Skeletal muscle tissue (tissue), 4 donors: ENCODE measurements around the gene INPP5A. TPM values are rescaled to one million over a fixed set of nuclear protein-coding genes. Genes with fewer than 3 reads are reported as not detected.
"Not testable (repeated sequence)": the region's sequence is repeated elsewhere in the genome, so short reads cannot be mapped to it uniquely, and the experiment has no call there.

Experiments used
- H3K27ac ChIP-seq: one replicate; pipeline ENCODE4 v1.7.0; 2013; ENCODE audit warnings: mild to moderate bottlenecking, low read depth, low read length, inconsistent platforms
- H3K27me3 ChIP-seq, 3 donors: one replicate each; pipeline ENCODE4 v1.7.0; 2013; ENCODE audit warnings: low read length in 3 of 3; ENCODE audit not compliant: control insufficient read depth in 3 of 3, insufficient read depth in 3 of 3
- H3K36me3 ChIP-seq, 3 donors: one replicate each; pipeline ENCODE4 v1.7.0; 2013; ENCODE audit warnings: low read length in 3 of 3; ENCODE audit not compliant: control insufficient read depth in 3 of 3, insufficient read depth in 3 of 3
- H3K4me1 ChIP-seq, 3 donors: one replicate each; pipeline ENCODE4 v1.7.0; 2013; ENCODE audit warnings: low read length in 3 of 3, mild to moderate bottlenecking in 3 of 3; ENCODE audit not compliant: control insufficient read depth in 3 of 3, insufficient read depth in 3 of 3
- H3K4me3 ChIP-seq, 3 donors: one replicate each; pipeline ENCODE4 v1.7.0; 2013; ENCODE audit warnings: low read length in 3 of 3
- H3K9ac ChIP-seq, 3 donors: one replicate each; pipeline ENCODE4 v1.7.0; 2013; ENCODE audit warnings: low read length in 3 of 3, mild to moderate bottlenecking in 3 of 3, moderate library complexity in 2 of 3, low read depth in 1 of 3
- H3K9me3 ChIP-seq, 3 donors: one replicate each; pipeline ENCODE4 v1.7.0; 2013; ENCODE audit warnings: low read length in 3 of 3; ENCODE audit not compliant: control insufficient read depth in 3 of 3
- total RNA-seq: library from RNA; depleted of rRNA; stranded (reverse); fragments of >200 nt; gene quantifications from one replicate; pipeline ENCODE4 v1.2.3, GENCODE V29; 2014
- donor health status: Osteomylitis.

Gene INPP5A
- total RNA-seq, 1 donor from 2014 or later: 50.6 TPM

DNA sequence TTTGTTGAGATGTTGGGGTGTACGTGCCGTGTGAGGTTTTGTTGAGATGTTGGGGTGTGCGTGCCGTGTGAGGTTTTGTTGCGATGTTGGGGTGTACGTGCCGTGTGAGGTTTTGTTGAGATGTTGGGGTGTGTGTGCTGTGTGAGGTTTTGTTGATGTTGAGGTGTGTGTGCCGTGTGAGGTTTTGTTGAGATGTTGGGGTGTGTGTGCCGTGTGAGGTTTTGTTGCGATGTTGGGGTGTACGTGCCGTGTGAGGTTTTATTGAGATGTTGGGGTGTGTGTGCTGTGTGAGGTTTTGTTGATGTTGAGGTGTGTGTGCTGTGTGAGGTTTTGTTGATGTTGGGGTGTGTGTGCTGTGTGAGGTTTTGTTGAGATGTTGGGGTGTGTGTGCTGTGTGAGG lies 35.4 kb downstream of the INPP5A start:
- Histone ChIP-seq H3K4me1 (peaks cover 40 to 62% (median 50%) of the 10 kb centered on the region in 3 donors), H3K27ac (peak overlapping the region; percentile 2)
- not testable (repeated sequence) for H3K4me3 ChIP-seq, H3K36me3 ChIP-seq, H3K9ac ChIP-seq, H3K9me3 ChIP-seq, H3K27me3 ChIP-seq

DNA sequence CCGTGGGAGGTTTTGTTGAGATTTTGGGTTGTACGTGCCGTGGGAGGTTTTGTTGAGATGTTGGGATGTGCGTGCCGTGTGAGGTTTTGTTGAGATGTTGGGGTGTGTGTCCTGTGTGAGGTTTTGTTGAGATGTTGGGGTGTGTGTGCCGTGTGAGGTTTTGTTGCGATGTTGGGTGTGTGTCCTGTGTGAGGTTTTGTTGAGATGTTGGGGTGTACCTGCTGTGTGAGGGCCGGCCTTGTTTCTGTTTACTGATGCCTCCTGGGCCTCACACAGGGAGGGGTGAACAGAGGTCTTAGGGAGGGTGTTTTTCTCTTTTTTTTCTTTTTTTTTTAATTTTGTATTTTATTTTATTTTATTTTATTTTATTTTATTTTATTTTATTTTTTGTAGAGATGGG lies 36.7 kb downstream of the INPP5A start:
- Histone ChIP-seq H3K27me3 (no peaks in the 10 kb centered on the region), H3K4me1 (peaks cover 46 to 74% (median 61%) of the 10 kb centered on the region in 3 donors), H3K9ac (no peak overlapping the region)

DNA sequence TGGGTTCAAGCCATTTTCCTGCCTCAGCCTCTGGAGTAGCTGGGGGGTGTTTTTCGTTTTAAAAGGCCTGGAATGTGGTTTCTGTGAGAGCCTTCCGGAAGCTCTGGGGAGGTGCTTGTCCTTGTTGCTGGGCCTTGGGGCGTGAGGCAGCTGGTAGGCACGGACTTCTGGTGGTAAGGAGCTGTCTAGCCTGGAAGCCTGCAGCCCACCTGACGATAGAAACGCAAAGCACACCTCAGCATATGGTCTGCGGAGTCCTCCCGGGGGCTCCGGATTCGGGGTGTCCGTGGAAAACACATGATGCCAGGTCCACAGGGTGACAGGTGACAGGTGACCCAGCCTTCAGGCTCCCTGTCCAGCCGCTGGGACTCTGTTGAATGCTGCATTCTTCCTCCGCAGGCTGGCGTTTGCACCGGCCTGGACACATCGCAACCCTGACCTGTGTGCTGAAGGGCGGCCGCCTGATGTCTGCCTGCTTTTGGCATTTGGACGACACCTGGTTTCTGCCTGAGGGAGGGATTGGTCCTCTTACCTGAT lies 37.3 kb downstream of the INPP5A start:
- Histone ChIP-seq H3K27me3 (no peaks in the 10 kb centered on the region), H3K9ac (peak overlapping the region in 1 of 3 donors; percentile 33), H3K4me1 (peaks cover 46 to 78% (median 62%) of the 10 kb centered on the region in 3 donors), H3K36me3 (no peaks in the 10 kb centered on the region), H3K27ac (no peak overlapping the region), H3K4me3 (no peak overlapping the region), H3K9me3 (no peaks in the 10 kb centered on the region)

More for the DNA sequence above, 36.7 kb downstream of the INPP5A start:
- Histone ChIP-seq H3K4me3 (no peak overlapping the region), H3K9me3 (no peaks in the 10 kb centered on the region), H3K27ac (no peak overlapping the region), H3K36me3 (no peaks in the 10 kb centered on the region)

DNA sequence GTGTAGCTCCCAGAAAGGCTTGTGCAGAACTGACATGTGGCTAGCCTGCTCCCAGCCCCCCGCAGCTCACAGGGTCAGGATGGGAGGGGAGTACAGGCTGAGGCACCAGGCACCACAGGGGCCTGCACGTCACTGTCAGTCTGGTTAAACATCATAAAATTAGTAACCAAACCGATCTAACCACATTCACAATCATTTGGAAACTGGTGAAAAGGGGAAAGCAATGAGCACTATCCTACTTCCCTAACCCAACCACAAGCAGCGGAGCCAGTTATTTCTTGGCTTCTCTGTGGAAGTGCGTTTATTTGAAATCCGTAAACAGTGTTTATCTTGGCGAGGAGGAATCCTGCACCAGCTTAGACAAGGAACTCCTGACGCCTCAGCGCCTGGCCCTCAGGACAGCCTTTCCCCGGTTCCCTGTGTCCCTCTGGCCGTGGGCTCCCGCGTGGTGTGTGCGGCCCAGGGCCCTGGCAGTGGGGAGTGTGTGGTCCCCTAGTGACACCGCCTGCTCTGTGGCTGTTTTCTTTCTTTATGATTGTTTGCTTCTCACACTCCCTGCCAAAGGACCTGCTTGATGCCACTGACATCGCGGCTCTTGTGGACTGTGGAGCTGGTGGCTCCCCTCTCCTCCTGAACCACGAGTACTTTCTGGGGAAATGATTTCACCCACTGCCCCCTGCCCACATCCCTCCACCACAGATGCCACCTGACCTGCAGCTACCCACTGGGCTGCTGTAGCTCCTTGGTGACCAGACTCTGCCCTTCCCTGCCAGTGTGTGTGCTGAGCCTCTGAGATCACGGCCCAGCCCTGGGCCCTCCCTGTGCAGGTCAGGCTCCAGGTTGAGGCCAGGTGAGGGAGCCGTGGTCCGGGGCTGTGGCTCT lies 38.0 kb downstream of the INPP5A start:
- peak overlapping the region in 2 of 3 donors; percentile 33 to 51 for H3K9ac ChIP-seq
- H3K27ac ChIP-seq: no peak overlapping the region
- no peaks in the 10 kb centered on the region for H3K36me3 ChIP-seq
- no peaks in the 10 kb centered on the region for H3K27me3 ChIP-seq
- no peaks in the 10 kb centered on the region for H3K9me3 ChIP-seq
- no peak overlapping the region for H3K4me3 ChIP-seq
- H3K4me1 ChIP-seq: peaks cover 46 to 73% (median 60%) of the 10 kb centered on the region in 3 donors

DNA sequence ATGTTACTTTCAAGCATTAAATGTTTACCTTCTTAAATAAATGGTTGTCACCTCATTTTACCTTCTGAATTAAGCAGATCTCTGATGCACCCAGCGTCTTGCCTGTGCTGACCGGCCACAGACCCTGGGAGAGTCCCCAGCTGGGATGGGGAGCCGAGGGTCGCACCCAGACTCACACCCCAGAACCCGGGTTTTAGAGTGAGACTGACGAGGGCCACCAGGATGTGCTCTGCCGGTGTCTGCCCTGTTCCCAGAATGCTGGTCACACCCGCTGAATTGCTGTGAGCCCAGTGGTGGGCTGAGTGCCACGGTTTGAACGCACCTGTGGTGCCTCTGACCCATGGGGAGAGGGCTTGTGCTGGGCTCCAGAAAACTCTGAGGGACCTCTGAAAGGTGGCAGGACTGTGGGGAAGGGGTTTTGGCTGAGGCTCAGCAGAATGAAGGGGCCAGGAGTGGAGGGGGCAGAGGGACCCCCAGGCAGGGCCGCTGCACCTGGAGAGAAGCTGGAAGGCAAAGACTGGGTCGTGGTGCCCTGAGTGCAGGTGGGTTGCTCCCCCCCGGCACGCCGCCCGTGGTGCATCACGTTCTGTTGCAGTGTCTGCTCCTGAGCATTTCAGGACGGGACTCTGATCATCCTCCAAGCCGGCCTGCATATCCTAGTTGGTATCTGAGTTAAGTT lies 39.2 kb downstream of the INPP5A start:
- Histone ChIP-seq H3K27ac (no peak overlapping the region), H3K36me3 (no peaks in the 10 kb centered on the region), H3K4me1 (peaks cover 38 to 60% (median 47%) of the 10 kb centered on the region in 3 donors), H3K27me3 (no peaks in the 10 kb centered on the region), H3K9ac (no peak overlapping the region), H3K4me3 (no peak overlapping the region), H3K9me3 (no peaks in the 10 kb centered on the region)

DNA sequence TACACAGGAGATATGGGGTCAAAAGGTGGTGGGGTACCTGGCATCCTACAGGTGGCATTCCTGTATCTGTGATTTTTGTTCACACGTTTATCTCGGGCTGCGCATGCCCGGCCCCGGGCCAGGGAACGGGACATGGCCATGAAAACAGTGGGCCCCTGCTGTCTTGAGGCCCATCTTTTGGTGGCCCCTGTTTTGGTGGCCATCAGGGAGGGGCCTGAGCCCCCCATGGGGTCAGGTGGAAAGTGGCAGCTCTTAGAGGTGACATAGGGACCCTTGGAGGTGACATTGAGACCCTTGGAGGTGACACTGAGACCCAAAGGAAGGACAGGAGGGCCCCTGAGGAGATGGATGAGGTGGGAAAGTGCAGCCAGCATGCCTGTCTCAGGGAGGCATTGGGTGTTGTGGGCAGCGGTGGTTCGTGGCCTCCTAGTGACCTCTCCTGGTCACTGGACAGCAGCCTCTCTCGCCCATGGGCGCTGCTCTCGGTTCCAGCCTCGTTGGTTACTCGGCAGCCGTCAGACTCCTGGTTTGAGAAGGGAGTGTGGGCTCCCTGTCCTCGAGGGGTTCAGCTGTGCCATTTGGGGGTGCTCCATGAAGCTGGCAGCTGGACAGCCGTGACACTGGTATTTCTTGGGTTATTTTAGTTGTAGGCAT lies 39.9 kb downstream of the INPP5A start:
- peak overlapping the region in 1 of 3 donors; percentile 57 for H3K9ac ChIP-seq
- H3K36me3 ChIP-seq: no peaks in the 10 kb centered on the region
- no peak overlapping the region for H3K27ac ChIP-seq
- H3K9me3 ChIP-seq: no peaks in the 10 kb centered on the region
- H3K27me3 ChIP-seq: no peaks in the 10 kb centered on the region
- H3K4me1 ChIP-seq: peaks cover 32 to 54% (median 41%) of the 10 kb centered on the region in 3 donors
- no peak overlapping the region for H3K4me3 ChIP-seq

DNA sequence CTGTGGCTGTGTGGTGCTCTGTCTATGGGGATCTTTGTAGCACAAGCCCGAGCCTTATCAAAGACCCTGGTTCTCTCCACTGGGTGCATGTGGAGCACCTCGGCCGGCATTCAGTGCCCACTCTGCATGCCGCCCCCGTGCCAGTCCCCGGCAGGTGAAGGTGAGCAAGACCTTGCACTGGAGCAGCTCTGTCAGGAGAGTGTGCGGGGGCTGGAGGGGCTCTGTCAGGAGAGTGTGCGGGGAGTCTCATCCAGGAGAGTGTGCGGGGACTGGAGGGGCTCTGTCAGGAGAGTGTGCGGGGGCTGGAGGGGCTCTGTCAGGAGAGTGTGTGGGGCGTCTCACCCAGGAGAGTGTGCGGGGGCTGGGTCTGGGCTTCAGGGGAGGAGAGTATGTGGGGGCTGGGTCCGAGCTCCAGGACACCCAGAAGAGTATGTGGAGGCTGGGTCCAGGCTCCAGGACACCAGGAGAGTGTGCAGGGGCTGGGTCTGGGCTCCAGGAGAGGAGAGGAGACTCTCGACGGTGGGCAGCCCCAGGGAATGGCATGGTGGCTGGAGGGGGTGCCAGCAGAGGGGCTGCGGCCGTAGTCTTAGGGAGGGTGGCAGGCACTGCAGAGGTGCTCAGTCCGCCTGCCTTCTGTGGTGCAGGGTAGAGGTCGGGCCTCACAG lies 40.8 kb downstream of the INPP5A start:
- Histone ChIP-seq H3K4me1 (peaks cover 32 to 49% (median 39%) of the 10 kb centered on the region in 3 donors), H3K9me3 (no peaks in the 10 kb centered on the region), H3K4me3 (no peak overlapping the region), H3K27ac (no peak overlapping the region), H3K36me3 (no peaks in the 10 kb centered on the region), H3K9ac (peak overlapping the region in 2 of 3 donors; percentile 20 to 33), H3K27me3 (no peaks in the 10 kb centered on the region)

DNA sequence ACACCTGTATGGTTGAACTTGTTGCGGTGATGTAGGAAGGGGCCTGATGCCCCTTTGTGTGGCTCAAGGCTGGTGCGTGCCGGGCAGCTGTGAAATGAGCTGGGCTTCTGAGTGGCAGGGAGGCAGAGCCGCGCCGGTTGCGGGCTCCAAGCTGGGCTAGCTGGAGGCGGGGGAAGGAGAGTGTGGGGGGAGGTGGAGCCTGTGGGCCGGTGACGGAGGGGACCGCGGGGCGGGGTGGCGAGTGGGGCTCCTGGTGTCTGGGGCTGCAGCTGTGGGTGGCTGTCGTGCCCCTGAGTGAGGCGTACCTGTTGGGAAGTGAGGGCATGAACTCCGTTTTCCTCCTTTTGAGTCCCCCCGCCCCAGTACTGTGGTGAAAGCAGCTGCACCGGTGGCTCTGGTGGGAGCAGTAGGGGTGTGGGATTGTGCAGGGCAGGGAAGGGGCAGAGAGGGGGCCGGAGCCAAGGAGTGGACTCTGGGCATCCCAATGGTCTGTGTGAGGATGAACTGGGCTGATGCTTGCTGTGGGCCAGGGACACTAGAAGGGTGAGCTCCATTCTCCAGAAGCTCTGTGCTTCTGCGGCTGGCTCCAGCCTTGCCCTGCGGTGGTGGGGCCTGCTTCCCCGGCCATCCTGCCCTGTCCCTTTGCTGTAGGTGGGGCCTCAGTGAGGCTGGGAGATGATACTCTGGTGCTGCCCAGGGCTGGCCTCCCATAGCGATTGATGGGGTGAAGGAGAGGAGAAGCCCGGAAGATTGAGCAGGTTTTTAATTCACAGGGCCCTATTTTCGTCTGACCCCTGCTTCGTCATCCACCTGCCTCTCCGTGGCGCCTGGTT lies 41.7 kb downstream of the INPP5A start:
- H3K9ac ChIP-seq: no peak overlapping the region

DNA sequence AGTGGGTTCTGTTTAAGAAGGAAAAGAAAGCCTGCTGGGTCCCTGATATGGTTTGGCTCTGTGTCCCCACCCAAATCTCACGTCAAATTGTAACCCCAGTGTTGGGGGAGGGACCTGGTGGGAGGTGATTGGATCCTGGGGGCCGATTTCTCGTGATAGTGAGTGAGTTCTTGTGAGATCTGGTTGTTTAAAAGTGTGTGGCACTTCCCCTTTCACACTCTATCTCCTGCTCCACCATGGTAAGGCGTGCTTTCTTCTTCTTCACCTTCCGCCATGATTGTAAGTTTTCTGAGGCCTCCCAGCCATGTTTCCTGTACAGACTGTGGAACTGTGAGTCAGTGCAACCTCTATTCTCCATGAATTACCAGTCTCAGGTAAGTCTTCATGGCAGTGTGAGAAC lies 42.6 kb downstream of the INPP5A start:
- H3K36me3 ChIP-seq: no peaks in the 10 kb centered on the region
- no peak overlapping the region for H3K9ac ChIP-seq
- no peaks in the 10 kb centered on the region for H3K27me3 ChIP-seq
- peaks cover 29 to 49% (median 34%) of the 10 kb centered on the region in 3 donors for H3K4me1 ChIP-seq
- H3K9me3 ChIP-seq: no peaks in the 10 kb centered on the region
- H3K4me3 ChIP-seq: no peak overlapping the region
- H3K27ac ChIP-seq: no peak overlapping the region

More for the DNA sequence above, 41.7 kb downstream of the INPP5A start:
- Histone ChIP-seq H3K9me3 (no peaks in the 10 kb centered on the region), H3K4me3 (no peak overlapping the region), H3K4me1 (peaks cover 34 to 54% (median 39%) of the 10 kb centered on the region in 3 donors), H3K27ac (no peak overlapping the region), H3K27me3 (no peaks in the 10 kb centered on the region), H3K36me3 (no peaks in the 10 kb centered on the region)
